GM19438 (cell line): ENCODE data around the gene PRR9.

ENCODE experiments used
- ATAC-seq: cut with Tn5 transposase; IDR thresholded peaks from one replicate; pipeline ENCODE4 v1.9.1; 2021; ENCODE audit warnings: low read depth; ENCODE audit not compliant: unreplicated experiment

PRR9 gene

GRCh38 chr1:153262462-153263157, 45.2 kb downstream of the PRR9 start:
- ATAC-seq, result no peak

- ATAC-seq, result no peak
These were observed 48.1 kb downstream of the PRR9 start for GRCh38 chr1:153265457-153265856.
